ENCODE data around the gene CEPT1. TPM values are rescaled to one million over a fixed set of nuclear protein-coding genes. Genes with fewer than 3 reads are reported as not detected.

Gene CEPT1
- total and polyA plus RNA-seq, 2 of the 4 experiments (the other 2 are of a cell fraction): 13.3 to 27.4 TPM

- TF ChIP-seq, protein P1, sequence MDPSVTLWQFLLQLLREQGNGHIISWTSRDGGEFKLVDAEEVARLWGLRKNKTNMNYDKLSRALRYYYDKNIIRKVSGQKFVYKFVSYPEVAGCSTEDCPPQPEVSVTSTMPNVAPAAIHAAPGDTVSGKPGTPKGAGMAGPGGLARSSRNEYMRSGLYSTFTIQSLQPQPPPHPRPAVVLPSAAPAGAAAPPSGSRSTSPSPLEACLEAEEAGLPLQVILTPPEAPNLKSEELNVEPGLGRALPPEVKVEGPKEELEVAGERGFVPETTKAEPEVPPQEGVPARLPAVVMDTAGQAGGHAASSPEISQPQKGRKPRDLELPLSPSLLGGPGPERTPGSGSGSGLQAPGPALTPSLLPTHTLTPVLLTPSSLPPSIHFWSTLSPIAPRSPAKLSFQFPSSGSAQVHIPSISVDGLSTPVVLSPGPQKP (IDR thresholded peaks at IDR 0.05; ENCODE audit: borderline replicate concordance, low read depth, low read length): no peak
Observed at GRCh38 chr1:111213412-111213811, 73.4 kb downstream of the CEPT1 start (continued).

DNA sequence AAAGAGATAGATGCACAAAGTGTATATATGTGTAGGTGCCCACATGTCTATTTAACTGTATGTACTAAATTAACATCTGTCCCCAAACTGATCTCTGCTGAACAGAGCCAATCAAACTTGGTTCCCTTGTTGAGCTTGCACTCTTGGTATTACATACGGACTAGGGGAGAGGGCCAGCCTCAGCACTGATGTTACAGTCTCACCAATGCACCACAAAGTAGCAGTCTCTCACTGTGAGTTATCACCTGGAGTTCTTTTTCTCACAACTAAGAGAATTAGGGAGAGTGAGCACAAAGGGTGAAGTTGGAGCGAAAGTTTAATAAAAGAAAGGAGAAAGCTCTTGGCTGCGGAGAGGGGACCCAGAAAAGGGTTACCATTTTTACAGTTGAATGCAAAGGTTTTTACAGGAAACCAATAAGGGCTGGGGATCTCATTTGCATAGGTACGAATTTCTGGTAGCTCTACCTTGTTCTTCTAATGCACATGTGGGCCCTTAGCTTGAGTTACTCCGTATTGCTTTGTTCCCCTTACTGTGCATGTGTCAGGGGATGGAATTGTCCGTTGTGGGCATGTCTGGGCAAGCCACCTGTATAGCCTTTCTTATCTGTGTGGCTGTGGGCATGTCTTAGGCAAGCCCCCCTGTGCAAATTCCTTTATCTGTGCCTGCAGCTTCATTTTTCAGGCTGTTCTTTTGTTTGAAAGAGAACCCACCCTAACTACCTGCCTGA, 74.2 kb downstream of the CEPT1 start:
- H3K14ac ChIP-seq (replicated peaks; ENCODE audit: low read depth, low read length): peak overlapping the region; percentile 89
- peak overlapping the region; percentile 100 for H4K5ac ChIP-seq (ENCODE audit: low read depth, low read length)
- H2BK5ac ChIP-seq (ENCODE audit: low read depth, low read length, poor library complexity, severe bottlenecking): peak overlapping the region; percentile 88
- no peak overlapping the region for H3K4me2 ChIP-seq (ENCODE audit: low read depth, low read length)
- intact Hi-C loops (cut with micrococcal nuclease): no loop called here
- no peaks in the 10 kb centered on the region; the same call in none of the 2 replicates for H3K27me3 ChIP-seq (ENCODE audit: control insufficient read depth, insufficient read depth, low read length)
- peak overlapping the region; percentile 74 for H4K91ac ChIP-seq (ENCODE audit: insufficient read depth, low read depth, low read length)
- peak overlapping the region; percentile 74; the same call in 1 of the 3 replicates for H2BK15ac ChIP-seq (ENCODE audit: low read depth, low read length)
- no peaks in the 10 kb centered on the region for H3K9me3 ChIP-seq (ENCODE audit: control insufficient read depth, insufficient read depth, low read length)
- H2BK20ac ChIP-seq (ENCODE audit: low read depth, low read length): peak overlapping the region; percentile 92
- no peak; the same call in 1 of the 2 replicates for ATAC-seq (ENCODE audit: low read depth)
- DNase-seq: peak; percentile 13
- in situ Hi-C loops (cut with MboI; ENCODE audit: low sequenced_read_pairs): no loop called here
- H3K4ac ChIP-seq (ENCODE audit: low read depth, low read length): peak overlapping the region; percentile 80; the same call in 1 of the 2 replicates
- H3K18ac ChIP-seq (ENCODE audit: low read depth, low read length): peak overlapping the region; percentile 99
- ChIA-PET POLR2A (ENCODE audit: unreplicated experiment) (interaction anchor here (0.7 kb wide), 1 partner anchor 680 kb away, joined by 13 read pairs; no protein-coding TSS in a partner anchor), CTCF (interaction anchor here (0.5 to 2.1 kb wide), 3 partner anchors 9 to 422 kb away, joined by 3 to 5 read pairs (median 5); no protein-coding TSS in a partner anchor)
- no peaks in the 10 kb centered on the region for H4K20me1 ChIP-seq (ENCODE audit: insufficient read depth, low read length)
- H2BK120ac ChIP-seq (ENCODE audit: low read depth, low read length): peak overlapping the region; percentile 94
- H3K9me1 ChIP-seq (ENCODE audit: insufficient read depth, low read length): no peaks in the 10 kb centered on the region
- H3K4me1 ChIP-seq (ENCODE audit: control insufficient read depth, insufficient read depth, low read length): peaks cover 2% of the 10 kb centered on the region
- BruUV-seq (replicated peaks): no TSS peak
- no peak overlapping the region; the same call in 1 of the 2 replicates for H3K27ac ChIP-seq (ENCODE audit: insufficient read depth, low read length)
- no peaks in the 10 kb centered on the region for H3K36me3 ChIP-seq (ENCODE audit: control insufficient read depth, insufficient read depth, low read length)
- no peak overlapping the region for H2AFZ ChIP-seq (replicated peaks; ENCODE audit: low read length, poor library complexity)
- H2AK5ac ChIP-seq (ENCODE audit: low read depth, low read length): peak overlapping the region; percentile 62; the same call in 1 of the 2 replicates
- no peaks in the 10 kb centered on the region for H3K79me1 ChIP-seq (ENCODE audit: low read depth in 1 of 2, low read length in 2 of 2)
- peak overlapping the region; percentile 74 to 91; a peak in 3 of 4 replicates for H4K8ac ChIP-seq (ENCODE audit: low read depth in 2 of 2, low read length in 2 of 2)
- H3K4me3 ChIP-seq (ENCODE audit: insufficient read depth, low read depth, low read length): no peak overlapping the region
- no peak overlapping the region for H3K9ac ChIP-seq (ENCODE audit: low read depth, low read length)
- H2AK9ac ChIP-seq (replicated peaks; ENCODE audit: low read depth, low read length, poor library complexity): peak overlapping the region; percentile 74
- peak overlapping the region; percentile 56; the same call in 1 of the 2 replicates for H3K23ac ChIP-seq (ENCODE audit: low read depth, low read length)
- no peak overlapping the region for H3K56ac ChIP-seq (ENCODE audit: extremely low read depth, insufficient read depth, low read length)
- dilution Hi-C loops (cut with HindIII; ENCODE audit: low sequenced_read_pairs, unreplicated experiment): no loop called here
- 78% methylated on average over 4 of the region's 6 CpGs; no CpG with 5 or more reads in 1 of the 2 experiments for WGBS, 2 experiments (ENCODE audit: extremely low coverage in 2 of 2, insufficient read length in 1 of 2)
- no peak for TF ChIP-seq SMC3 (IDR thresholded peaks at IDR 0.05; ENCODE audit: low read depth, low read length)
- TF ChIP-seq NFE2L2 (IDR thresholded peaks at IDR 0.05; ENCODE audit: low read depth, low read length): no peak
- TF ChIP-seq CHD1 (IDR thresholded peaks at IDR 0.05; ENCODE audit: low read depth, low read length): no peak
- no peak for TF ChIP-seq BHLHE40 (IDR thresholded peaks at IDR 0.05; ENCODE audit: low read depth, low read length)
- TF ChIP-seq RAD21 (IDR thresholded peaks at IDR 0.05; ENCODE audit: low read length): no peak
- no peak for TF ChIP-seq MAFK (IDR thresholded peaks at IDR 0.05; ENCODE audit: low read depth, low read length)
- no peak for TF ChIP-seq FOS (IDR thresholded peaks at IDR 0.05; ENCODE audit: low read depth, low read length)
- no peak for TF ChIP-seq CEBPB (IDR thresholded peaks at IDR 0.05; ENCODE audit: low read depth, low read length)
- TF ChIP-seq MXI1 (IDR thresholded peaks at IDR 0.05; ENCODE audit: borderline replicate concordance, low read depth, low read length): no peak
- TF ChIP-seq POLR2A (IDR thresholded peaks at IDR 0.05; ENCODE audit: low read depth, low read length): no peak
- TF ChIP-seq MAZ (IDR thresholded peaks at IDR 0.05; ENCODE audit: borderline replicate concordance, low read depth, low read length): no peak
- TF ChIP-seq, protein P2, sequence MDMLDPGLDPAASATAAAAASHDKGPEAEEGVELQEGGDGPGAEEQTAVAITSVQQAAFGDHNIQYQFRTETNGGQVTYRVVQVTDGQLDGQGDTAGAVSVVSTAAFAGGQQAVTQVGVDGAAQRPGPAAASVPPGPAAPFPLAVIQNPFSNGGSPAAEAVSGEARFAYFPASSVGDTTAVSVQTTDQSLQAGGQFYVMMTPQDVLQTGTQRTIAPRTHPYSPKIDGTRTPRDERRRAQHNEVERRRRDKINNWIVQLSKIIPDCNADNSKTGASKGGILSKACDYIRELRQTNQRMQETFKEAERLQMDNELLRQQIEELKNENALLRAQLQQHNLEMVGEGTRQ (IDR thresholded peaks at IDR 0.05; ENCODE audit: low read depth, low read length): no peak

Data from IMR-90 (cell line).